NCI-H1417 (cell line): Measurements from ENCODE around the gene STIL.

Experiments
- DNase-seq, 3 experiments: peaks; one replicate each; lab custom pipeline; 2025; lab: John Stamatoyannopoulos, UW

STIL gene

GRCh38 chr1:47235241-47235681 is 78.7 kb downstream of the STIL start:
- DNase-seq, result no peak

- DNase-seq, result no peak
Measured at GRCh38 chr1:47233186-47233585, 80.8 kb downstream of the STIL start.

GRCh38 chr1:47232187-47232874 is 81.6 kb downstream of the STIL start, which contains the start of gene TAL1:
Gene TAL1, minus strand, starts transcription at chr1:47232225. Its CDS starts 6,337 bp downstream, at chr1:47225888.
- no peak for DNase-seq

DNA sequence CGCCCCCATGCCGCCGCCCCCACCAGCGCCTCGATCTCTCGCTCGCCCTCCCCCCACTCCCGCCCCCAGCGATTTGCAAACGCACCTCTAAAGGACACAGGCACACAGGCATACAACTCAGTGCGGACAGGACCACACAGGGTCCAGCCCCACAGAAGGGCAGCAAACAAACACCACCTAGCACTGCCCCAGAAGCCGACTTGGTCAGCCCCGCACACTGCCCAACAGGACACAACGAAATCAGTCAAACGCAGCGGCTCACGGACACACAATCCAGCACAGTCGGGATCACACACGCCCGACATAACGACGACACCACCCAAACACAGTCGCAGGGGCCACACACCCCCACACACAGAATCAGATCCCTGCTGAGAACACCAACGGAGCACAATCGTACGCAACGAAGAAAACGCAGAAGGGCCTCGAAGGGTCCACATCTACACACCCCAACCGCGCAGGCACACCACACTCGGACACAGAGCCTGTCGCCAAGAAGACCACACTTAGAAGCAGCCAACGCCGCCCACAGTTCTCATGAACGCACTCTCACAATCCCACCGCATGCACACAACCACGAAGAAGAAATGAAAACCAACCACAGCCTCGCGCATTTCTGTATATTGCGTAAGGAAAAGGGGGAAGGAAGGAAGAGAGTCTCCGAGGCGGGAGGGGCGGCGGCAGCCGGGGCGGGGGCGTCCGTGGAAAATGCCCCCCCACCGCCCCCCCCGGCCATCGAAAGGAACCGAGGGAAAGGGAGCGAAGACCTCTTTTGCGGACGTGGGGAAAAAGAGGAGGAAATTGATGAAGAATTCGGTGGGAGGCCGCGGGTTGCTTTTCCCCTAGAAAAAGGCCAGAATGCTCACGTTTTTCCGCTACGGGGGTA is 82.4 kb downstream of the STIL start:
- DNase-seq, result no peak

- DNase-seq, result no peak
Measured at GRCh38 chr1:47230692-47231300, 83.2 kb downstream of the STIL start.

DNA sequence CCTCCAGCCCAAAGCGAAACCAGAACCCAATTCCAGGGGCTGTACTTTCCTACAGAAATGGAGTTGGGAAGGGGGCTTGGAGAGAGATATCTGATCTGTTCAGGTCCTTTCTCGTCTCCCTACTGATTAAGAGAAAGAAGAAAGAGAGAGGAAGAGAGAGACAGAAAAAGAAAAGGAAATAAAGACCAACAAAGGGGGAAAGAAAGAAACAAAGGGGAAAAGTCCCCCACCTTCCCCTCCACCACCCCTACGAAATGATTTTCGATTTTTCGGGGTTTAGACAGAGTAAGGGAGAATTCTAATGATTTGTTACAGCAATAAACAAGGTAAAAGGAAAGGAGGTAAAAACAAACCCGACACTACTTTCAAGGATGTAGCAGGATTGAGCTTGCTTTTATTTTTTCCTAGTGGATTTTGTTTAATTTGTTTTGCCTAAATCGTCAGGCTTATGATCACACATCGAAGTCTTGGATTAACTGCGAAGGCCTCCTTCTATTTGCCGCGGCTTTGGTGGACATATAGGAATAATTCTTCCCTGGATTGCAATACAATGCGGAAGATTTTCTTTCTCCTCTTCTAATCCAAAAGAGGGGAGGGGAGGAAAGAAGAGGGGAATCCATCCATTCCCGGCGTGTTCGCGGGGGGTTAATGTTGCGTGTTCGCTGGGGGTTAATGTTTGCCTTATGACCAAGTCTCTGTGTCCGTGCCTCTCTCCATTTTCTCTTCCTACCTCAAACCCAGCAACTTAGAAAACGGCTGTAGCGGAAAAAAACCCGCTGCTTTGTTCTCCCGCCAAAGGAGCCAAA is 83.9 kb downstream of the STIL start:
- DNase-seq, result no peak

- no peak for DNase-seq
Measured at GRCh38 chr1:47229031-47229885, 84.7 kb downstream of the STIL start.

DNA sequence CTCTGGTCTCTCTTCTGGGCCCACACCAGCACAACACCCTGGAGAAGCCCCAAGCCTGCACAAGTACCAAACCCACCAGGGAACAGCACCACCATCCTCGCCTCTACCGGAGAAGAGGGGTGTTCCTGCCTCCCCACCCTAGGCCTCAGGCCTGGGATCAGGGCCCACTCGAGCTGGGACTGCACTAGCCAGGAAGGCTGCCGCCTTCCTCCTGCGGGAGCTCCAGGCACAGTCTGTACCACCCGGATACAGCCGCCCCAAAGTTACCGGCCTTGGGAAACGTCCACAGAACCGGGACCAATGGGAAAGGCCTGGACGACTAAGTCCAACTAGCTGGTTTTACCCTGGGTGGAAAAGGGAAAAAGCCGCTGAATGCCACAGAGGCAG is 85.3 kb downstream of the STIL start:
- no peak for DNase-seq

- DNase-seq, result no peak
Measured at GRCh38 chr1:47227341-47228232, 86.4 kb downstream of the STIL start.

DNA sequence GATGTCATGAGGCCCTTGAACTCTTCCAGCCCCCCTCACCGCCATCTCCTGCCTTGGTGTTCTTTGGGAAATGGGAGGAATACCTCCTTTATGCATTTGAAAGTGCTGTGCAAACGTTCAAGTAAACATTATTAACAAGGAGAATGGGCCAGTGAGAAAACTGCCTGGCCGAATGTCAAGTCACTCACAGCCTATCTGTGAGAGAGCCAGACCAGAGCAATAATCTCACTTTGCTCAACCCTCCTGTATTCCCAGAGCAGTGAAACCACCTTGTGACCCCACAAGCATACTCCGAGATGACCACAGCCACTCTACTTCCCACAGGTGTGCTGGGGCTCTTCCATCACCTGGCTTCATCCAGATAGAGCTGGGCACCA is 87.1 kb downstream of the STIL start:
- DNase-seq, result no peak

GRCh38 chr1:47226121-47226838 is 87.7 kb downstream of the STIL start:
- DNase-seq, result no peak

DNA sequence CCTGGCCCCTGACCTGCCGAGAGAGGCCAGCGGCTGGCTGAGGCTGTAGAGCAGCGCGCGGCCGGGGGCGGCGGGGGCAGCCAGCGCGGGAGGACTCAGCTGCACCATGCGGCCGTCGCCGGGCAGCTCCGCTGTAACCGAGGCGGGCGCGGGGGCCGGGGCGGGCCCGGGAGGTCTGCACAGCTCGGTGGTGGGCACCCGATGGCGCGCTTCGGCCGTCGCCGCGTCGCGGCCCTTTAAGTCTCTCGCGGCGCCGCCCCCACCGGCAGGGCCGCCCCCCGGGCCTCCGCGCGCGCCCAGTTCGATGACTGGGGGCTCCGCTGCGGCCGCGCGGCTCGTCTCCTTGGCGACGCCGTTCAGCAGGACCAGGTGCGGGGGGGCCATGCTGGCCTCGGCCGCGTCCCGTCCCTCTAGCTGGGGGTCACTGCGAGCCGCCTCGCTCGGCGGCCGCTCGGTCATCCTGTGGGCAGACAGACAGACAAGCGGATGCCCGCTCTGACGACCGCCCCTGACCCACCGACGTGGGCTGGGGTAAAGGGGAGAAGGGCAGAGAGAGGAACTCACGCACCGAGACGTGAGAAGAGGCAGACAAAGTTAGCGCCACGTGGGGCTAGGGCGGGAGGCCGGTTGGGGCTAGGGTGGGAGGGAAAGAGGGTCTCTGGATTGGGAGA is 88.4 kb downstream of the STIL start:
- DNase-seq, result peak in 2 of 3 experiments; percentile 59 to 69

GRCh38 chr1:47224676-47225399 is 89.1 kb downstream of the STIL start:
- peak in 2 of 3 experiments; percentile 58 to 59 for DNase-seq

DNA sequence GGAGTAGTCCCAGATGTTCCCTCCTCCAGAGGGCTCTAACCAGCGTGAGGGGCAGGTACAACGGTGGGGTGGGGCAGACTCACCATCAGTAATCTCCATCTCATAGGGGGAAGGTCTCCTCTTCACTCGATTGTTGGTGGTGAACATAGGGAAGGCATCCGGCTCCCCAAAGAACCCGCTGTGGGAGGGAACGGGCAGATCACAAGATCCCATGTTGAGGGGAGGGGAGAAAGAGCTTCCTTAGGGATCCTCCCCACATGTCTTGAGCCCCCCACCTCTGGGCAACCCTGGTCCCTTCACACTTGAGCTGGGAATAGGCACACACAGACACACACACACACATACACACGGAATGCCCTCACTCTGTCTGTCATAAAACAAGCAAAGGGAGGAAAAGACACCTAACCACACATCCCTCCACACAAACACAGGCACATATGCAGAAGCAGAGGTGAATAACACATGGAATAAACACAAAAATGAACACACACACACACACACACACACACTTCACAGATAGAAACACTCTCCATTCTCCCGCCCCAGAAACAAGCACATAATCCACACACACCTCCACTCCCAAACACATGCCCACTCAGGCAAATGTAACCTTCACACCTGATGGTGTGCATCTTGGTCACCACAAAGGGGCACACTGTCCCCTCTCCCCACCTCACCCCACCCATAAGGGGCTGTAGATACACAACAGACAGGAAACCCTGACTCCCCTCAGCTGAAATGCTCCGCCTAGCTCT is 89.8 kb downstream of the STIL start:
- no peak for DNase-seq

- DNase-seq, result no peak
Measured at GRCh38 chr1:47223174-47223920, 90.6 kb downstream of the STIL start.

- DNase-seq, result no peak
Measured at GRCh38 chr1:47222476-47222875, 91.5 kb downstream of the STIL start.
